SHP77 treated with DMSO at 0.1 percent for 48 hours (cell line): ENCODE measurements around the gene PRRX1.

Experiments
- DNase-seq: peaks from one replicate; lab custom pipeline; 2025; lab: John Stamatoyannopoulos, UW

PRRX1 gene

DNA sequence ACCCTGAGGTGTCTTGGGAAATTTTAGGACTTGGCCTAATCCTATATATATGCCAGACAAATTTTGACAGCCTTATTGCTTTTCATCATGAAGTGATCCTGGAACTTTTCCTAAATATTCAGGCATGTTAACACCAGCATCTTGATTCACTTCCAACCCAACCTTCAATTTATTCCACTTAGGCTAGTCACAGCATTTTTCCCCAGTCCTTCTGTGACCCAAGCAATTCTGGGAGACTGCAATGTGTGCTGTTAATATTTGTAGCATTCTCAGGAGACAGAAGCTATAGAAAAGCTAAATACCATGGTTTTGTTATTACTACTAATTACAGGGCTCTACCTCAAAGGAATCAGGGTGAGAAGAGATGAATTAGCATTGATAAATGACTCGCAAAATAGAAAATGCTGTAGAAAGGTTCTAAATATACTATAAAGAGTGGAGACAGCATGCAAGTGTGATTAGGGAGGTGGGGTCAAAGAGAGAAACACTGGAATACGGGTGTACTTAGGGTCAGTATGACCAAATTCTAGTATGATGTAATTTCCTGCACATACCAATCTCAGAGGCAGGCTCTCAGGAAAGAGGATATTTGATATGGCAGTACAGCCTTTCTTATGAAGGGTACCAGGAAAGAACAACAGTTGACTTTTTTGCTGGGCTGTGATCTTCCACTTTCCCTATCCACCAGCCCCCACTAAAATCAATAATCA, 29.1 kb downstream of the PRRX1 start:
- DNase-seq, result no peak

DNA sequence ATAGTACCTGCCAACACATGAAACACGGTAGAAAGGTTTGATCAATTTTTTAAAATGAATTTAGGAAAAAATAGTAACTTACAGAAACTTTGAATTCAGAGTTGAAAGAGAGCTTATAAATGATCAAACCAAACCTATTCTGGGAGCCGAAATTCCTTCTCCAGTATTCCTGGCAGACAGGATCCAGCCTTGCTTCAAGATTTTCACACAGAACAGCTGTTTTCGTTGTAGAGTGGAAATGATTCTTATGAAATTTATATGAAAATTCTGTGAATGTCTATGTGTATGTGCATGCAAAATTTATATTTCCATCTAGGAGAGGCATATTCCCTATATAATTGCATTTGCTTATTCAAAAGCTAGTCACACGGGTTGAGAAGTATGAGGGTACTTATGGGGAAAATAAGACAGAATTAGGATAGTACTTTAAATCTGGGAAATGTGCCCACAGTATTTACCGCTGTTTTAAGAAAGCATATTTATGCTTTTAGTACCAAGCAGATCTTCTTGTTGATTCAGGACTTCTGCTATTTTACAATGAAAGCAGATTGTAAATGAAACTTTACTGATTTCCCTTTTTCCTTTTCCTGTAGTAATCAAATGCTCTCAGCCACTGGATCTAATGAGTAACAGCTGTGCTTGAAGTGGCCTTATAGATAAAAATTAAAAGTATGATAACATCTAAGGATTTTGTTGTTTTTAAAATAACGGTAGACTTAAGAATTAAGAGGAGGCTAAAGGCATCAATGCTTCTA, 30.4 kb downstream of the PRRX1 start:
- DNase-seq, result no peak

DNA sequence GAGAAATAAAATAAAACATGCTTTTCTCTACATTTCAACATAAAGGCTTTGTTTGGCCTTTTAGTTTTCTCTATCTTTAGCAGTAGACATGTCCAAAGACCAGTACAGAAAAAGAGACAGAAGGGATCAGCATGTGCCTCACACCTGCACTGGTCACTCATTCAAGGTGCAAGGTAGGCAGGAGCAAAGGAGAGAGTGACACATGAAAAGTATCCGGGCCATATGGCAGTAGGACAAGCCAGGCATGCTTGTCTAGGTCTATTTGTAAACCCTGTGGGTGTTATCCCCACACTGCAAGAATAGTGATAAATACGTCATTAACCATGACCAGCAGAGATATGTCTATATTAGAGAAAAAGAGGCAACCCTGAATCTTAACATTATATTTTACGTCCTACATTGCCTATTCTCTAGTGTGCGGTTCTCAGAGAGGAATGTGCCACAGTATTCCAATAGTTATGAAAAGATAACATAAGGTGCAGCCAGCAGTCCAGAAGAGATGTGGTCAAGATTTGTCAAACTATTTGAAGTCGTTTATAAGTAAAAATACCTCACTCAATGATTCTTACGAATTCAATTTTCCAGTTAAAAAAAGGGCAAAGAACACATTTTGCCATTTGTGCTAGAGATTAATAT, 32.1 kb downstream of the PRRX1 start:
- no peak for DNase-seq

DNA sequence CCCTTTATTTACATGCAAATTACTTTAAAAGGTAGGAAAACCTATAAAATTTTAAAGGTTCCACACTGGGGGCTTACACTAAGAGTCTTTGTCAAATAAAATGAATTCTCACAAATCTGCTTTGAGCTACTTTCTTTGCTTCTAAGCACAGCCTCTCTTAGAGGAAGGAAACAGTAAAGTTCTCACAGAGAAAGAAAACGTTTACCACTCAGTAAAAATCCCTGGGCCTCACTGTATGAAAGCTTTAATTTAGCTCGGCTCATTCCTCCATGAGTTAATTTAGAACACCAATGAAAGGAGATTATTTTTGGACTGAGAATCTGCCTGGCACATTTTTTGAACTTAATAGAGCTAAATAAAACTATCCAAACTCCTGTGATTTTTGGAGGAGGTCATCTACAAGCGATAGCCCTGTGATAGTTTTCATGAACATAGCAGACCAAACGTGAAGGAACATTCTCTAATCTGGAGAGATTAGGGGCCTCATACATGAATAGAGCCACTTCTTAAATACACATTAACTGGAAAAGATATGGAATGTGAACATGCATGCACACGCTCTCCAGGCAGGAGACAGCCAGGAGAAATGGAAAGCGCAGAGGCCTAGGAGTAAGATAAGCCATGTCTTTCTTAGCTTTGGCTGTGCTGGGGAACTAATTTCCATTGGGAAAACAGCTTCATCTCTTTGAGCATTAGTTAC, 32.8 kb downstream of the PRRX1 start:
- DNase-seq, result no peak

DNA sequence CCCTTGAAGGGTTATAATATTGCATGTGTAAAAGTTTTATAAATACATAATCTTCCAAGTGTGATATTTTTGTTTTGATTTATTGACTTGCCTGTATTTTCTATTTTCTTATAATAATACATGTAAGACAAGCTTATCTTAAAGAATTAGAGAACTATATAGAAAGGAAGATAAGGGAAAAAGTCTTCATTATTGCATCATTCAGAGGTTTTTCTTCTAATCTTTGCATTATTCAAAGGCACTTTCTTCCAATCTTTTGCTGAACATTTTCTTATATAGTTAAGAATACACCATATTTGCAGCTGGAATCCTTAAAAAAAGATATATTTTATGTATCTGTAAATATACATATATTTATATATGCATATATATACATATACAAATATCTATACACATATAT, 33.4 kb downstream of the PRRX1 start:
- no peak for DNase-seq

DNA sequence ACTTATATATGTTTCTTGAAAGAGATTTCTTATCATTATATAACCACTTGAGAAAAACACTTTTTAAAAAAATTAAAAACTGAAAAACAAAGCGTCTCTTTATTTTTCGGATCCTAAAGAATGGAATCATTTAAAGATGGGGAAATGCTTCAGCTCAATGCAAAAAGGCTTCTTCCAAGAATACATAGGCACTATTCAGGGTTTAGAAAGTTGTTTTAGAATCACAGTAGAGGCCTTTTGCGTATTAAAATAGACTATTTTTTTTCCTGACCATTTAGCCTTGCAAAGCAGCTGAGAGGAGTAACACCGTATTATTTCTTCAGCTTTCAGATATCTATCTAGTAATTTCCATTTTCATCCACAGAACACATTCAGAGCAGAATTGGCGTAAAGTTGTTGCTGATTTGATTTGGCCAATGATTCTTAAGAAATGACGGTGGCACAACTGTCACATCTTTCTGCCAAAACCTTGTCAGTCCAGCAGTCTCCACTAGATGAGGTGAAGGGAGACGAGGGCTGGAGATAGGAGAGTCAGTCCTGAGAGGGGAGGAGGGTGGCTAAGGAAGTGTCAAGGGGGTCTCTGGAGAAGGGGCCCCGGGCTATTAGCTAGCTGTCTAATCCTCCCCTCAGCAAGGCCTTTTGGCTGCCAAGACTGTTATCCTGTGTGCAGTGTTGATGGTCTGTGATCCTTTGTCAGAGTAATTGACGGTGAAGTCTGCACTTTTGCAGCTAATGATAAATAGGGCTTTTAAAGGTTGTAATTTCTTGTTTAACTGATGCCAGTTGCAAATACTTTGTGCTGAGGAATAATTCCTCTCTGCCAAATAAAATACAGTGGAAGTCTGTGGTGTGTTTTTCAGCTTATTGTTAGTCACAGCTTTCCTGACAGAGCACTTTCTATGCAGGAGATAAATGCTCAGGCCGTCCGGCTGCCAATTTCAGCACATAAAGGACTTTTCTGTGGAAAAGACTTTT, 34.7 kb downstream of the PRRX1 start:
- no peak for DNase-seq

DNA sequence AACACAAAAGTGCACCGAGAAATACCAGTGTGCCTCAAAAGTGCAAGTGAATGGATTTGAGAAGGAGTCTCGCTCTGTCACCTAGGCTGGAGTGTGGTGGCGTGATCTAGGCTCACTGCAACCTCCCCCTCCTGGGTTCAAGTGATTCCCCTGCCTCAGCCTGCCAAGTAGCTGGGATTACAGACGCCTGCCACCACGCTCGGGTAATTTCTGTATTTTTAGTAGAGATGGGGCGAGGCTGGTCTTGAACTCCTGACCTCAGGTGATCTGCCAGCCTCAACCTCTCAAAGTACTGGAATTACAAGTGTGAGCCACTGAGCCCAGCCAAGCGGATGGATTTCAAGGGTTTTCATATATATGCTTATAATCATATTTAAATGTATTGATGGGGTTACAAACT, 35.8 kb downstream of the PRRX1 start:
- DNase-seq, result no peak

DNA sequence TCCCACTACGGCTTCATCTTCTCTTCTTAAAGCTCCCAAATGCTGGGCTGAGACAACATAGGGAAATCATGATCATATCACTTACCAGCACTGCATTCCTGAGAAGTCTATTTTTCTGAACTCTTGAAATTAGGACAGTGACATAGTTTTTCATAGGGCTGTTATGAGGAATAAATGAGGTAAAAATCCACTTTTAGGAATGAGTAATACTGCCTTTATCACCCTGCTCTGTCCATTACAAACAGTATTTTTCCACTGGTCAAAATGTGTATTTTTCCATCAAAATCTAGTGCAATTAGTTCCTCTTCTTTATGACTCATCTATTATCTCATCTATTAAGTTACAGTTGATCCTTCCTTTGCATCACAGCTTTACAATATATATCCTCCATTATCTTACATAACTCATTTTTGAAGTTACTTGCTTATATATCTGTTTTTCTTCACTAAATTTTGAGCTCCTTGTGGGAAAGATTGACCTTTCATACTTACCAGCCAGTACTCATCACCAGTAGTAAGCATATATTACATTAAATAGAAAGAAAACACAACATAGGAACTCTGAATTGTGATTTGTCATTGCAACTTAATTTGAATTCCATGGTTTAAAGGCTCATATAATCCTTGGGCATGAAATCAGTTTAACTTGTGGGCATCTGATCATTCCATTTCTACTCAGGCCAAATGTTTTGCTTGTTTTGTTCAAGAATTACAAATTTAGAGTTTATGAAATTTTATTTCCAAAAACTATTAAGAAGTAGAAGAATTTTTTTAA, 37.1 kb downstream of the PRRX1 start:
- DNase-seq, result no peak

DNA sequence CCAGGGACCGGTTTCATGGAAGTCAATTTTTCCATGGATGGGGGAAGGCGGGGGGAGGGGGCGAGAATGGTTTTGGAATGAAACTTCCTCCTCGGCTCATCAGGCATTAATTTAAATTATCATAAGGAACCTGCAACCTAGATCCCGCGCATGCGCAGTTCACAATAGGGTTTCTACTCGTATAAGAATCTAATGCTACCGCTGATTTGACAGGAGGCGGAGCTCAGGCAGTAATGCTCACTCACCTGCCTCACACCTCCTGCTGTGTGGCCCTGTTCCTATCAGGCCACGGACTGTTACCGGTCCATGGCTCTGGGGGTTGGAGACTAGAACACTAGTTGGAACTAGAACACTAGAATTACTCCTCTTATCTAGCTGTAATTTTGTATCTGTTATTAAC, 38.0 kb downstream of the PRRX1 start:
- no peak for DNase-seq

DNA sequence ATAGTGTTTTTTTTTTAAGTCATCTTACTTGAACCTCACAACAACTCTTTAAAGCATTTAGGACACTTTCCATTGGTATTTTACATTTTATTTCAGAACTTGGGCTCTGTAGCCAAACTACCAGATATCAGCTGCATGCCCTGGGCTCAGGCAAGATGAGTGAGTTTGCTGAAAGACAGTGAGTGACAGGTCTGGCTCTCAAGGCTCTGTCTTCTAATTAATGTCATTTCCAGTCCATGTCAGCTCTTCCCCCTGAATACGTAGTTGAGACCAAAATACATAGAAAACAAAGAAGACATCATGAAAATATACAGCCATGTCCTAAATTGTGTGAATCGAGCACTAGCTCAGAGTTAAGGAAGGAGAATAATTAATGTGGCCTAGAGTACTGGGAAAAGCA, 39.7 kb downstream of the PRRX1 start:
- DNase-seq, result no peak

DNA sequence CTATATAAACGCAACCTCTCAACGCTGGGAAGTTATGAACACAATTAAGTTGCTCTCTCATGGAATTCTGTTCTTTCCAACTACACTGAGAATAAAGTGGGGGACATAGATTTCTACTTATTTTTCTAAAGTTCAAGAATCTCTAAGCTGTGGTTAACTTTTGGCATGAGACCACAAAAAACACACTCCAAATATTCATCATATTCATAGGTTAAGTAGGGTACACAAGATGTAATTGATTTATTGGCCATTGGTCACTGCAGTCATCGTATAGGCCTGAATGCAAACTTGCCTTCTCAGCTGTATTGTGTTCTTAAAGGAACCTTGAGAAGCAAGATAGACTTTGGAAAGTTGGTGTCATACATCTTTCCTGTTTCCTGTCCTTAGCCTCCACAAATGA, 40.3 kb downstream of the PRRX1 start:
- DNase-seq, result no peak

DNA sequence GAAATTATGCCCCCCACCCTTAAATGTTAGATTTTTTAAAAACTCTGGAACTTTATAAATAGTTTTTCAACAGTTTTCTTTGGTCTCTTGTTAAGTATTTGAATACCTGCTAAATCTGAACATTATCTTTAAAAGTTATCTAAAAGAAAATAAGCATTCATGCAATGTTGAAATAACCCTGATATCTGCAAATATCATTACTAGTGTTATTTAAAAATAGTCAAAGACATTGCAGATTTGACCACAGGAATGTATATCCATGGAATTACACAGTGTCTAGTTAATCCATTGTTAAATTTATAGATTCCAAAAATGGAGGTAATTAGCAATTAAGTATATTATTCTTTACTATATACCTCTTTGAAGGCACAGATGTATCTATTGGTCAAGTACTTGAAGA, 42.0 kb downstream of the PRRX1 start:
- no peak for DNase-seq

DNA sequence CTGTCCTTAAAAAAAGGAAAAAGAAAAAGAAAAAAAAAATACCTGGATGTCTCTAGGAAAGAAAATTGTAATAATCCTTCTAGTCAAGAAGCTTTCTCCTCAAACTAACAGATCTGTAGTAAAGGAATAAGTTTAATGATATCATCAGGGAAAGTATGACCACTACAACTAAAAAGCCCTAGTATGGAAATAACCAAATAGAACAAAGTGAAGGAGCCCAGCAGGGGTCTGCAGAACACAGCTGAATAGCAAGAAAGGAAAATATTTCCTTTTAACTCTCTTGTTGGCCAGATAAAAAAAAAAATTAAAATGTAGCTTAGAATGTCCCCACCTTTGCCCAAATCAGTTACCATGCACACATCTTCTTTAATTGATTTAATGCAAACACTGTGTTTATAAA, 43.2 kb downstream of the PRRX1 start:
- DNase-seq, result no peak

DNA sequence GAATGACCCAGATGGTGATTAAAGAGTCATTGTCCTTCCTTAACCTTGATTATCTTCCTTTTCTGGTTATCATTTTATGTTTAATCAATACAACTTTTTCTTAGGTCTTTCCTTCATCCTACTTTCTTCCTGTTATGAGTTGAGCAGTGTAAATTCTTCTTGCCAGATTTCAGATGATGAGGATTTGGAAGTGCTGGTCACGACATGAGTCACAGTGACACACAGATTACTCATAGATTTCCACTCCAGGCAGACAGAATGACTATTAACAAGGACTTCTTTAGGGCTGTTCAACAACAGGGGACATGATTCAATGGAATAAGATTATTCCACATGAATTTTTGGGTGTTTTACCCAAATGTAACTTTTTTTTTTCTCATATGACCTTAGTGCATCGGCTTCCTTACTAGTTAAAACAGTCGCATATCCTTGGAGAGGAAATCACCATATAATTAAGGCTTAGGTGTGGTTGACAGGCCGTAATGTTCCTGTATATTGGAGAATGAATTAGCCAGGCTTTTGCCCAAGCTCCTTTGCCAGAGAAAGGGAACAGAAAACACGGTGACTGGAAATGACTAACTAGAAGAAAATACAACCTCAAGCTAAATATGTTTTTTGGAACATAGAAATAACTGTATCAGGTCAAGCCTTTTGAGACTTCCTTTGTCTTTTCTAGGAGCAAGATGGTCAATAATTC, 44.2 kb downstream of the PRRX1 start:
- no peak for DNase-seq

DNA sequence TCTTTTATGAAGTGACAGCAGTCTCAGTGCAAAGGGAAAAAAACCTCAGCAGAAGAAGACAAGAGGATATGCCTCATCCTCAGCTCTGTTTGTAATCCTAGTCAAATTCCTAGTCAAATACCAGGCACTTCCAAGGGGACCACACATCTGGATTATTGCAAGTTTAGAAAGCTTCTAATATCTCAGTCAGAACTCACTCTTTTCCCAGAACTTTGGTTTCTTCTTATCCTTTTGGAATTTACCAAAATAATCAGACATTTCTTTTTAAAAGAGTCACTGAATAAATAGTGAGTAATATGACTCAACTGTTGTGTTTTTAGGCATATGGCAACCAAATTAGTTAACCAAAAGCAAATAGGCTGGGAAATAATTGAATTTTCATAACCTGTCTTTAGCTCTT, 47.8 kb downstream of the PRRX1 start:
- DNase-seq, result no peak

DNA sequence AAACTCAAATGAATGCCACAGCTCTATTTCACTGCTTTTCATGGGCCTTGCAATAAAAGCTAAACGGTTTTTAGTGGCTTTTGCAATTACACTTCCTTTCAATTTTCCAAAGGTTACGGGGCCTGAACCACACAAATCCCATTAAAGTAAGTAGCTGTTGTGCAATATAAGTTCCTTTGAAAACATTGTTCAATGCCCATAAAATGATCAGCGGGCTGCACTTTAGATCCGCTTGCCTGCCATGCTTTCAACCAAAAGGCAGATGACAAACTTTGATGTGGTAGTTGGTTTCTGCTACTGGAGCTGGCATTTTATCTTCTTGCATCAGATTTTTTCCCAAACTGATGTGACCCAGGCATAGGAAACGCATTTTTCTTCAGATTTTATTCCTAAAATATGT, 50.2 kb downstream of the PRRX1 start:
- DNase-seq, result no peak

DNA sequence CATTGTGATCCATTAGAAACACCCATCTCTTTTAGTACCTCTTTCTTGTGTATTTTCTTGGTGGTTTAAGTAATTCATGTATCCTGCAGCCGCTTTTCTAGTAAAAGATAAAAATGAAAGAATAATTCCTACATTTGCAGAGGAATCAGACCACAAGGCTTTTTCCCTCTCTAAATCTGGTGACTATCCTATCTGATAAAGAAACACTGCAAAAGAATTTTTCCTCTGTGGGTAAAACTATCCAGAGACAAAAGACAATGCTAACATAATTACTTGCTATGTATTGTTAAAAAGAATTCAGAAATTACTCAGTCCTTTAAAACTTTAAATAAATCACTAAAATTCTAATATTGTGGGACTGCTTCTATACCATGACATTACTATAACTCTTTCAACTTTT, 51.0 kb downstream of the PRRX1 start:
- no peak for DNase-seq

DNA sequence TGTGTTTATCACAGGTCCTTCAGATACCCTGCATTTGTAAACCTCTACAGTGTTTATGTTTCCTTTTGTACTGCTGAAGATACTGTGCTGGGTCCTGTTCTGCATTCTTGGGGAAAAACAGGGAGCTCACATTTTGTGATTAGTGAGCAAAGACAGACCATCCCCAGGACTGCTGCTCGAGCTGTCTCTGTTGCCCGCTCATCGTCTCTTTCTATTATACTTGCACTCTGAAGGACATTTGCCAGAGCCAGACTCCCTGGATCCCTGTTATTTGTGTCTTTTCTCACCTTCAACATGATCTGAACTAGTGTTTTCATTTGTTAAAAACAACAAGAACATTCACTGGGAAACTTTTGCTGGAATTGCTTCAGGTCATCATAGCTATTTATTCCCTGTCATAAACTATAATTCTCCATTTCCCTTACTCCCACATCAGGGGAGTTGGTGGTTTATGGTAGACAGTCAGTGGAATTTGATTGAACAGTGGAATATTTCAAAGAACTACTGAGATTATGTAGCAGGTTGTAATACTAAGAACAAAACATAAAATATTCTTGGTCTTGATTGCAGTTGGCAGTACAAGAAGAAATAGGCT, 53.0 kb downstream of the PRRX1 start:
- DNase-seq, result no peak

DNA sequence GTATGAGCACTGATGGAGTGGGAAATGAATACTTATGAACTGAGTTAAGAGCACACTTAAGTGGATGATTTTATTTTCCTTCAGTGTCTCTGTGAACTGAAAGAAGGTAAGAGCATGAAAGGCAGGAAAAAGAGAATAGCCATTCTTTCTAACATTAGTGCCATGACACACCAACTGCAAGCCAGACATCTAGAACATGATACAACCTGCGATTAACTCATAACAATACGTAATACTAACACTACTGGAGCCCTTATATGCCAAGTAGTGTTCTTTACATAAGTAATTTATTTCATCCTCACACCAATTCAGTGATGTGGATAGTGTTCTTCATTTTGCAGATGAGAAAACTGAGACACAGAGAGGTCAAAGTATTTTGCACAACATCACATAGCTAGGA, 56.7 kb downstream of the PRRX1 start:
- DNase-seq, result no peak

DNA sequence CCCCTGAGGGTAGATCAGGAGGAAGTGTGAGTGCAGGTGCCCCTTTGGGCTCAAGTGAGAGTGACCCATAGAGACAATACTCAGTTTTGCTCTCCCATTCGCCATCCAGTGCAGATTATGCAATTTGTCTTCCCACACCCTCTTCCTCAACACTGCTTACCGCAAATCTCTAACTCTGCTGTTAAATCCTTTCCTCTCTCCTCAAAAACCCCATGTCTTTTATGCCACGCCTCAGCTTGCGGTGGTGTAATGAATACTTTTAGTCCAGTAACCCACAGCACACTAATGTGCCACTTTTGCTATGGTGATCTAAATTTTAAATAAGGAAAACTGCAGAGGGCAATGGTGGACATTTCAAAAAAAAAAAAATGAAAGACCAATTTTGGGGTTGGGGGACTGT, 57.7 kb downstream of the PRRX1 start:
- DNase-seq, result no peak
